Inflammatory macrophage treated with lipopolysaccharide for 4 hours (primary cell): ENCODE data around the gene PPARG.
"Not testable (repeated sequence)": the region's sequence is repeated elsewhere in the genome, so short reads cannot be mapped to it uniquely, and the experiment has no call there.

Experiments used
- DNase-seq: peaks from one replicate; pipeline ENCODE4 v3.0.0-alpha.2; 2020

The PPARG gene

DNA sequence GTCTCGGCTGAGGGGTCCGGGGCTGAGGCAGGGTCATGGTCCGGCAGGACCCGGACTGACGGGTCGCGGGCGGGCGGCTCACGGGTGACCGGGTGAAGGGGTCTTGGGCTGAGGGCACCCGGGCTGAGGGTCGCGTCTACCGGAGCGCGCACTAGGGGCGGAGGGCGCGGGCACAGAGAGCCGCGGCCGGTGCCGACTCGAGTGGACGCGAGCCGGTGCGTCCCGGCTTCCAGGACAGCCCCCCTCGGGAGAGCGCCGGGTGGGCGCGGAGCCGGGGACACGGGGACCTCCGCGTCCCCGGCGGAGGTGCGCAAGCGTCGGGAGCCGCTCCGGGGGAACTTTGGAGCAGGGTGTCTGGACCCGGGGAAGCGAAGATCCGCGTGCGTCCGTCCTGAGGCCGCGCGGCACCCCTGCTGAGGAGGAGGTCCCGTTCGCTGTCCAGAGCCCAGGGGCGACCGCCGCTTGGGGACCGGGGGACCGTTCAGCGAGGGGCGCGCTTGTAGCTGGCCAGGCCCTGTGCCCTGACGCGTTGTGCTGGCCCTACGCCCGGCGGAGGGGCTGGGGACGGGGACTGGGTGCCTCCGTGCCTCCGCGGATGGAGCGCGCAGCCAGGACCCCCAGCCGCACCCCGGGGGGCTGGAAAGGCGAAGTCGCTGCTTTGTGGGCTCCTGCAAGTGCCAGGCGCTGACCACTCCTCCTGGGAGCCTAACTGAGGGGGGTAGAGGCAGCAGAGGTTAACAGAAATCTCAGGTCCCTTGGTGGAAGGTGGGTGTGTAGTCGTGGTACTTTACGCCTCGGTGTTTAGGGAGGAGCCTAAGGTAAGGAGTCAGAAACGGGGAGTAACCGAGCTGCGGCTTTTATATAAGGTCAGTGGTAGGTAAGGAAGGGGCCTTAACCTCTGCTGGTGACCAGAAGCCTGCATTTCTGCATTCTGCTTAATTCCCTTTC is at the start of gene PPARG:
Gene PPARG (plus strand): TSS at position 889 of the 948 bp plus-strand sequence. CDS start 90,642 bp downstream, outside the sequence.
- DNase-seq: no peak

DNA sequence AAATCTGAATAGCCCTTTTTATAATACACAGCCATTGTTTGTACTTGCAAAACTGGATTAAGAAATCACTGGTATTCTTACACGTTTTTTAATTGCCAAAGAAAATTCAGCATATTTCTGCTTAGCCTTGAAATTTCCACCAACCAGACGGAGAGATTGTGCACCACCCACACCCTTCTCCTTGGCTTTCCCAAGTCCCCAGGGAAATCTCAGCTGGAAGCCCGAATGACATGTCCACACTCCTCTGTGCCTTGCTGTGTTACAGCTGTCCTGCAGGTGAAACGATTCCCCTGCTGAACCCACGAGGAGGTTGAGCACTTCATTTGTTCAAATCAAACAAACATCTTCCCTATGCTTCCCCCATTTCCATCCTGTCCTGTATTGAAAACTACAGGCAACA is 49.6 kb upstream of the PPARG start:
- DNase-seq: no peak

DNA sequence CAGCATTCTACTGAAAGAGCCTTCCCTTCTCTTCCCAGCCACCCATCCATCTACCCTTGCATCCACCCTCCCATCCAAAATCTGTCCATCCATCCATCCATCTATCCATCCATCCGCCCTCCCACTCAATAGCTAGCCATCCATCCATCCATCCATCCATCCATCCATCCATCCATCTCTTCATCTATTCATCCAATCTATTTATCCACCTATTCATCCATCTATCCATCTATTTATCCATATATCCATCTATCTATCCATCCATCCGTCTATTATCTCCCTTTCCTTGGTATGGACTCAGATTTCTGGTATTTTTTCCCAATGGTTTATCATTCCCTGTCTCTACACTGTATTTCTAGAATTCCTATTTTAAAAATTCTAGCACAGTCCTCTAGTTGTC is 46.1 kb upstream of the PPARG start:
- no peak for DNase-seq

DNA sequence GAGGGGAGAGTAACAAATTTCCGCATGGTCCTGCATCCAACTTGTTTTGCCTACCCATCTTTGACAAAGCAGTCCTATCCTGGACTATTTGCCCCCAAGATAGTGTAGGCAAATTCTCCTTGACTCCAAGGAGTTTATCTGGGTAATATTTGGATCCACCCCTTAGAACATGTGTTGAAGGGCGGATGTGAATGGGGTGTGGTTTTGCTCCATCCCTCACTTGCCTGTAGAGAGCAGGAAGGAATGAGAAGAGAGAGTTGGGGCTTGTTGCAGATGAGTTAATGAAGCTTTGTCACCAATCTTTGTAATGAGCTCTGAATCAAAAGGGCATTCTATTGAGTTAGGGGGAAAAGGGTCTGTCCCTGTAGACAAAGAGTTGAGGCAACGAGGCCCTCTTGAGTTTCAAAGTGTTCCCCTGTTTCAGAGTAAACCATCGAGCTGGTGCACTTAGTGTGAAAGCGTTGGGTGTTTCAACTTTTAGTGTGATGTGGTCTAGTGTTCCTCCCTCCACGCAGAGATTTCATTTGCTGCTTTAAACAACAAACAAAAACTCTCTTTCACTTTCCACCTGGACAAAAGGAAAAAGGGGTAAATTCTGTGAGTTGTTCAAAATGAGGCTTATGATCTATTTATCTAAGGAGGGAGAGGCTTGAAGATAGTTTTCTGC is 42.2 kb upstream of the PPARG start:
- DNase-seq: no peak

DNA sequence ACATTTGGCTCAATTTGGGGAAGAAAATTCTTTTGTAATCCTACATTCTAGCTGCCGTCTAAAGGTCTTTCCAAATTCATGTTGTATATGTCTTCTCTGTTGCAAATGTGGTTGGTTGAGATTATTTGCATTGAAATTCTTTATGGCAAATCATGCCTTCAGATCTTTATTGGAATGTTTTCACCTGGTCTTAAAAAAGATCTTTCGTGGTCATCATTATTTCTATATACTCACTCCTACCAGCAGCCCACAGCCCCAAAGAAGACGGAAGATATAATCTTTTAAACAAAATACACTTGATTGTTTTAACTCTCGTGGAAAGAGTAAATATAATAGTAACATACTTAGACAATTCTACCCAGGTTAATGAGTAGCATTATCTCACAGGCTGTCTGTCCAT is 41.5 kb upstream of the PPARG start:
- DNase-seq: no peak

DNA sequence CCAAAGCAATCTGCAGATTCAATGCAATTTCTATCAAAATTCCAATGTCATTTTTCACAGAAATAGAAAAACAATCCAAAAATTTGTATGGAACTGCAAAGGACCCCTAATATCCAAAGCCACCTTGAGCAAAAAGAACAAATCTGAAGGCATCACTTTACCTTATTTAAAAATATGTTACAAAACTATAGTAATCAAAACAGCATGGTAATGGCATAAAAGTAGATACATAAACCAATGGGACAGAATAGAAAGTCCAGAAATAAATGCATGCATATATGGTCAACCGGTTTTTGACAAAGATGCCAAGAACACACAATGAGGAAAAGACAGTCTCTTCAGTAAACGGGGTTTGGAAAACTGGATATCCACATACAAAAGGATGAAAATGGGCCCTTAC is 39.4 kb upstream of the PPARG start:
- no peak for DNase-seq

DNA sequence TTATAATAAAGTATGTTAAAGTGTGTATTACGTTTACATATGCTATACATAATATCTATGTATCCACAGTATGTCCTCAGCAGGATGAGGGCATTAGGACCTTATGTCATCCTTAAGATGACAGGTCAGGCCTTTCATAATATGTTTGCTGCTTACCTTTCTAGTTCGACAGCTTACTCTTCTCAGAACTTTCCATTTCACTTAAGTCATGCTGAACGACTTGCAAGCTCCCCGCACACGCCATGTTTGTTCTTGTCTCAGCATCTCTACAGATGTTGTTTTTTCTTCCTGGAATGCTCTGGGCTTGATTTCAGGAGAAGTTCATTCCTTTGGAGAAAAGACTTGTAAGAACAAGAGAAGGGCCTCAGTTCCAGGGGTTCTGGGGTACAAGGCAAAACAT is 36.0 kb upstream of the PPARG start:
- DNase-seq: no peak

DNA sequence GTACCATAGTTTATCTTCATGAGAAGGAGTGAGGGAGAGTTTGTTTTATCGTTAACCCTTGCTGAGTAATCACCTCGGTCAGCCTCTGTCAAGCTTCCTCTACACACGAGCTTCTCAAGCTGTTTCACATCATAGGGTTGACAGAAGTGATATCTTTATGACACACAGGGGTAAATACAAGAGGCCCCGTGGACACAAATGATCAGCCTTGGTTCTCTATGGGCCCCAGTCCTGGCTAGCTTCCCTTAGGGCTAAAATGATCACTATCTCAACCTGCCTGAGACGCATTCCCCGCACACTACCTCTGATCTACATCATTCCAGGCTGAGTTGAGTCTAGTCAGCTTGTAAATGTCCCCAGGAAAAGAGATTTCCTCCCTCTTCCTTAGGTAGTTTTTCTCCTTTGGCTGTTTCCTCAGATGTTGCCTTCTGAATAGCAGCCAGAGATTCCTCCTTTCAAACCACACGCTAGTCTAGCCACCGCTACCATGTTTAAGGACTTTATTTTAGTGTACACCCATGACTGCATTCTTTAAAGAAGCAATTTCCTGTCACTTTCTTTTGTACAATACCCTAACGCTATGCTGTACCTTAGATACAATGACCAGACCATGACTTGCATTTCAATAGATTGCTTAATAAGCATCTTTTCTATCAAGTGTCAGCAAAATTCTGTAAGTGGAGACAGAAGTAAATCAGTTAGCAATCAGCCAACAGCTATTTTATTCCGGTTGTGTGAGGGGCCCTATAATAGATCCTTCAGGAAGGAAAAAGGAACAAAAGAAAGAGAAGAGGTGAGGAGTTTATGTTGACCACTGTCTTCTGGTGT is 35.1 kb upstream of the PPARG start:
- DNase-seq: no peak

DNA sequence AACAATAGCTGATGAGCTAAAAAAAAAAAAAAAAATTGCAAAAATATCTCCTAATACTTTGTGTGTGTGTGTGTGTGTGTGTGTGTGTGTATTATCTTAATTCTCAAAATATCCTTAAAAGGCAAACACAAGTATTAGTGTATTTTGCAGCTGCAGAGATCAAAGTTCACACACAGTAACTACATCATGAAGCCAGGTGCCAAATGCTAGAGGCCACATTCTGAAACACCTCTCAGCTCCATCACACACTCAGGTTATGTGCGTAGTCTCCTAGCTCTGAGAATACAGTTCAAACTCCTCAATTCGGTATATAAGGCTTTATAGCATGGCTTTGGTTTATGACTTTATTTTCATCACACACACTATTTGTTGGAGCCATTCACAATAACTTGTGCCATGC is 33.5 kb upstream of the PPARG start:
- DNase-seq: no peak

DNA sequence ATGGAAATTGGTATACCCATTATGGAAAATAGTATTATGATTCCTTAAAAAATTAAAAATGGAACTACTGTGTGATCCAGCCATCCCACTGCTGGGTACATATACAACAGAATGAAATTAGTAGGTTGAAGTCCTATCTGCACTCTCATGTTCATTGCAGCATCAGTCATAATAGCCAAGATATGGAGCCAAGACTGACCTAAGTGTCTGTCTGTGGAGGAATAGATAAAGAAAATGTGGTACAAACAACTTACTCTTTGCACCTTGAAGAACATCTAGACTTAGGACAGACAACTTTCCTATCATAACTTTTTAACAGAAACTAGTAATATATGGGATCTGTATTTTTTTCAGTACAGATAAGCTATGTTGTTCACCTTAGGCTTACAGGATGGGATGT is 30.0 kb upstream of the PPARG start:
- no peak for DNase-seq

DNA sequence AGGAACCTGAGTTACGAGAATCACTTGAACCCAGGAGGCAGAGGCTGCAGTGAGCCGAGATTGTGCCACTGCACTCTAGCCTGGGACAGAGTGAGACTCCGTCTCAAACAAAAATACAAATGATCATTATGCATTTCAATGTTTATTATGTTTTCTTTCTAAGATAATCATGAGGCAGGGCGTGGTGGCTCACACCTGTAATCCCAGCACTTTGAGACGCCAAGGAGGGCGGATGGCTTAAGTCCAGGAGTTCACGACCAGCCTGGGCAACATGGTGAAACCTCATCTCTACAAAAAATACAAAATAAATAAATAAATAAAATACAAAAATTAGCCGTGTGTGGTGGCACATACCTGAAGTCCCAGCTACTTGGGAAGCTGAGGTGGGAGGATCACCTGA is 26.7 kb upstream of the PPARG start:
- DNase-seq: not testable (repeated sequence)

DNA sequence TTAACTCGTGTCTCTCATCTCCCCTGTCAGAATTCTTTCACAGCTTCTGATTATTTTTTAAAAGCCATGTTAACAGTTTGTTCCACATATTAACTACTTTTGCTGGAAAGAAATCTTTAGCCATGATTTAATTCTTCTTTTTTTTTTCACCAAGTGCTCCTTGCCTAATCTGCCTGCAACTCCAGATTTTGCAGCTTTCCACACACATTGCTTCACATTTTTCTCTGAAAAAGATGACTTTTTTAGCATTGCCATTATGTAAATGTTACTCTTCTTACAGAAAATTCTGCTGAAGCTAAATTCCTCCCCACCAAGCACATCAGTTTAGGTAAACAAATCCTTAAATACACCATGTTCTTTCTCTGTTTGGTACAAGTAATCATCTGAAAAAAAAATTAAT is 23.4 kb upstream of the PPARG start:
- DNase-seq: peak; percentile 50

DNA sequence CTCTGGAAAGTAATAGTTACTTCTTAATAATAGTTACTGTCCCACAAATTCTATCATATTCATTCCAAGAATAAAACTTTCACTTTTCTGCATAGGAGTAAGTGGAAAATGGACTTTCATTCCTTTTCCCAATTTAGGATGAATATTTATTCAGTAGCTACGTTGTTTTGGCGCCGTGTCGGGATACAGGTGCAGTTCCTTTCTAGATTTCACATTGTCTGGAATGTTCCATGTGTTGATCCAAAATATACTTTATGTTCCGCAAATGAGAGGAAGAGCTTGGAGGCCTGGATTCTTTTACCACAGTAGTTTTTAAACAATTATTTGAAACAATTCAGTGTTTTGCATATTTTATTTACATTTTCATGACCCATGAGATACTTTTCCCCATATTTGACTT is 22.8 kb upstream of the PPARG start:
- no peak for DNase-seq

DNA sequence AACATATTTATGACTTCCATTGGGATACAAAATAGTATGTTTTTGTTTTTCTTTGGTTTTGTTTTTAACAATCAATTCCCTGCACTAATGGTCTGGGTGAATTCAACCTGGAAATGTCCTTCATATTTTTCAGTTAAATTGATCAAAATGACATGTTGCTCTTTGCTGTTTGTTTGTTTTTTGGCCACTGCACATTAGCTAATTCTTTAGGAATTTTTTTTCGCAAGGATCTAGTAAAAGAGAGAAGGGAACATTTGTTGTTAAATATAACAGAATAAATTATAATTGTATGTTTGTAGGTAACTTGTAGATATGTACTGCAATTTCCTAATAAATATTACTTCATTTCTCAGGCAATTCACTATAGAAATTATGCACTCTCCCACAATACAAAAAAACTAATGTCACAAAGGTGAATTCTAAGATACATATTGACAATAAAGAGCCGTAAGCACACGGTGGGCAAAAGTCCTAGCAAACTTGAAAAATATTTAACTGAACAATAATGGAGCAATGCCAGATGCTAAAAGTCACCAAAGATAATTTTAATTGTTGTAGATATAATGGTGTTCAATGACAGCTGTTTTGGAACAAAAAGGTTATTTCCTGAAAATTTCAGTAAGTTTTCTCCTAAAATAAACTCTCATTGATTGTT is 21.4 kb upstream of the PPARG start:
- no peak for DNase-seq

DNA sequence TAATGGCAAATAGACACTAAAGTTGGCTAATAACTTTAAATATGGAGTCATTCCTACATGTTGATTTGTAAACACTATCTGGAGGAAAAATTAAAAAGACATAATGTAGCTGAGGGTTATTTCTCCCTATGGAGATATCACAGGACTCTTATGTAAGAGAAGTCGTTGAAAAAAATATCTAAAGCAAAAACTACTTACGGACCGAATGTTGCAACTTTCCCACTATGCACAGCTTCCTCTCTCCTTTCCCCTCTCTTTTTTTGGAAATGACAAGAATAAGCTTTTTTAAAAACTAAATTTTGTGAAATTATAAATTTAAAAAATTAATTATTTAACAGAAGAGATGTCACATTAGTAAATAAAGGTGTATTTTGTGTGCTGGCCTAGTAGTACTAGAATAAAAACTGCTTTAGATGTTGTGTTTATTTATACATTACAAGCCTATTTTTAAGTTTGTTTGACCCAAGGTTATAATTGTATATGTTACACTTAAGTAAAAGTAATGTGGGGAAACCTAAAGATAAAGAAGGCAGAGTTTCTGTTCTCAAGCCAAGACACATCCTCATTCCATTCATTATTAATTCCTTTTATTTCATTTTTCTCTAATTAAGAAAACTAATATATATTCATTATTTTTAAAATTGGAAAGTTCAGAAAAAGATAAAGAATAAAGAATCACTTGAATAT is 20.7 kb upstream of the PPARG start:
- DNase-seq: peak; percentile 65

DNA sequence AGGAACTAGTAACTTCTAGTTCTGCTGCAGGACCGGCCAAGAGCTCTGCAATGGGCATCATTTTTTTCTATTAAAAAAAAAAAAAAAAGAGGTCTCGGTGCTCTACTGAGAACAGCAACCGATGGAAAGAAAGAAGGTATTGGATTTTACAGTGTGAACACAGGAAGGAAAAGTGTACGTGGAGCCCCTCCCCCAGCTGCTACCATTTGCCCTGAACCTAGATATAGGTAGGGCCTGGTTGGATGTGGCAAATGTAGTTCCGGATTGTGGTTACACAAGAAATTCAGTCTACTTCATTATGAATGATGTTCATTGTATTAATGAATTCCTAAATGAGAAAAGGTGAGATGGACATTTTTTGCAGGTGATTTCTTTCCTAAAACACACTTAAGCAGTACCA is 17.9 kb upstream of the PPARG start:
- no peak for DNase-seq

DNA sequence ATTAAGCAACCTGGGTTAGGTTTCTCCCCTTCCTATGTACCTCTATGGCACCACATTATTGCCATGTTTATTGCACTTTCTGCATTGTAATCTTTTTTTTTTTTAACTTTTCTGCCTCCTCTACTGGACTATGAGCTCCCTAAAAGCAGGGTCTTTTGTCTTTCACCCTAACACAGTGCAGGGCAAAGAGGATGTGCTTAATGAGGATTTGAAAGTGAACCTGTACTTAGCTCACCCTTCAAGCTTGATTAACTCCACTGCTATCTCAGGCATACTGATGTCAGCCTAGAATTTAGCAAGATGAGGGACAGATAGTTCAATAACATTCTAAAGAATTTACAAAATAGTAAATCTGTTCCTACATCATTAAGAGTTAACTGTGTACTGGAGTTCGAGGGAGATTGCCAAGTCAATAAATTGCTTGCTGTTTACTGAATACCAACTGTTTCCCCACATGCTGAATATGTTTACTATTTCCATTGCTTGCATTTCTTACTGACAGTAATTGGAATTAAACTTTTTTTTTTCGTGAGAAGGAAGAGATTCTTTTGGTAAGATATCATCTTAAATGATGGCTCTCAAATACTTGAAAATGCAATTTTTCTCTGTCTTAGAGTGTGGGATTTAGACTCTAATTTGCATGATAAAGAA is 15.7 kb upstream of the PPARG start:
- no peak for DNase-seq

DNA sequence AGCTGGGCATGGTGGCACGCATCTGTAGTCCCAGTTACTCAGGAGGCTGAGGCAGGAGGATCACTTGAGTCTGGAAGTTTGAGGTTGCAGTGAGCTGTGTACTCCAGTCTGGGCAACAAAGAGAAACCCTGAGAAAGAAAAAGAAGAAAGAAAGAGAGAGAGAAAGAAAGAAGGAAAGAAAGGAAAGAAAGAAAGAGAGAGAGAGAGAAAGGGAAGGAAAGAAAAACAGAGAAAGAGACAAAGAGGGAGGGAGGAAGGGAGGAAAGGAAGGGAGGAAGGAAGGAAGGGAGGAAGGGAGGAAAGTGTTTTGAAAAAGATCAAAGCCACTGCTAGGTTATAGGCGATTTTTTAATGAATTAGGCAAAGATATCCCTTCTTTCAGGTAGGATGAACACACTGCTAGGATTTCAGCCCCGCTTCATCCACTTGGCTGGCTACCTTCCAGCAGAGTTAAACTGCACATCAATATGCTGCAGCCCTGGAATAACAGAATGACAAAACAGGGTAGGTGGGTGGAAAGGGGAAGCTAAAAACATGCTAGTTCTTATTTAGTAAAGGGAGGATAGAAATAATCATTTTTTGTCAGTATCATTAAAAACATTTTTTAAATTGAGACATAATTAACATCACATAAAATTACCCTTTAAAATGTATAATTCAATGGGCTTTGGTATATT is 12.8 kb upstream of the PPARG start:
- peak; percentile 29 for DNase-seq

DNA sequence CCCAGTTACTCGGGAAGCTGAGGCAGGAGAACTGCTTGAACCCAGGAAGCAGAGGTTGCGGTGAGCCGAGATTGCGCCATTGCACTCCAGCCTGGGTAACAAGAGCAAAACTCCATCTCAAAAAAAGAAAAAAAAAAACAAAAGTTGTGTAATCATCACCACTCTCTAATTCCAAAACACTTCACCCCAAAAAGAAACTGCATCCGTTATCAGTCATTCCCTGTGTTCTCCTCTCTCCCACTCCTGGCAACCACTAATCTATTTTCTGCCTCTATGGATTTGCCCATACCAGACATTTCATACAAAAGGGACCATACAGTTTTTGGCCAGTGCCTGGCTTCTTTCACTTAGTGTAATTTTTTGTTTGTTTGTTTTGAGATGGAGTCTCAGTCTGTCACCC is 12.0 kb upstream of the PPARG start:
- not testable (repeated sequence) for DNase-seq

DNA sequence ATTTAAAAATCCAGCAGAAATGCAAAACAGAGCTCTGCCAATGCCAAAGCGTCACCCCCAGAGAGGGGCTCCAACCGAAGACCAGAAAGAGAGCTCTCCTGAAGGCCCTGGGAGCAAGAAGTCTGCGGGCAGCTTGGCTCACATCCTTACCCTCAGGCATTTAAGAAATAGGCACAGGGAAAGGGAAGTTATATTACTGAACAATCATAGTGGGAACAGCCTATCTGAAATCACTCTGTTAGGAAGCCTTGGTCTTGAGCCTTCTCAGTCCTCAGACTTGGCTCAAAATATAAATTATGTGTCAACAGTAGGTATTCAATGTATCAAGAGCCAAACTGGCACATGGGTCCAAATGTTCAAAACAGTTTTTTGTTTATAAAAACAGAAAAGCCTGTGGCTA is 10.3 kb upstream of the PPARG start:
- no peak for DNase-seq
